Measurements from ENCODE around the gene CGB8. TPM values are rescaled to one million over a fixed set of nuclear protein-coding genes. Genes with fewer than 3 reads are reported as not detected.

CGB8 gene
- total and polyA plus RNA-seq, 10 of the 15 experiments (the other 5 are each of a cell fraction or from before 2014, with no cell fraction given) = not detected

DNA sequence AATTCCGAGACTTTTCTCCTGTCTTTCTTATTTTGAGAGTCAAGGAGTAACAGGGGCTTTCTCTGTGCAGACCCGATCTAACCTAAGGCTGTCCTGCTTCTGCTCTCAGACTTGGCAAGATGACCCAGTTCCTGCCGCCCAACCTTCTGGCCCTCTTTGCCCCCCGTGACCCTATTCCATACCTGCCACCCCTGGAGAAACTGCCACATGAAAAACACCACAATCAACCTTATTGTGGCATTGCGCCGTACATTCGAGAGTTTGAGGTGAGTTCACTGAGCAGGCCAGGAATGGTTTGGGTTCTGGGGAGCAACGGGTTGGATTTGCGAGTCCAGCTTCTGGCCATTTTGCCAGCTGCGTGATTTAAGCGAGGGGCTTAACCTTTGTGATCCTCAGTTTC, 37.4 kb upstream of the CGB8 start:
- no peak for FAIRE-seq
- BruUV-seq (replicated peaks) = no TSS peak
- TF ChIP-seq POLR2A (IDR thresholded peaks at IDR 0.05; ENCODE audit: low read depth, low read length) = no peak; the same call in 1 of the 2 replicates
- TF ChIP-seq RAD21 (IDR thresholded peaks at IDR 0.05; ENCODE audit: insufficient read depth, low read depth, low read length) = no peak
- TF ChIP-seq BCL11A (IDR thresholded peaks at IDR 0.05; ENCODE audit: low read depth, low read length) = no peak
- TF ChIP-seq, protein P1, sequence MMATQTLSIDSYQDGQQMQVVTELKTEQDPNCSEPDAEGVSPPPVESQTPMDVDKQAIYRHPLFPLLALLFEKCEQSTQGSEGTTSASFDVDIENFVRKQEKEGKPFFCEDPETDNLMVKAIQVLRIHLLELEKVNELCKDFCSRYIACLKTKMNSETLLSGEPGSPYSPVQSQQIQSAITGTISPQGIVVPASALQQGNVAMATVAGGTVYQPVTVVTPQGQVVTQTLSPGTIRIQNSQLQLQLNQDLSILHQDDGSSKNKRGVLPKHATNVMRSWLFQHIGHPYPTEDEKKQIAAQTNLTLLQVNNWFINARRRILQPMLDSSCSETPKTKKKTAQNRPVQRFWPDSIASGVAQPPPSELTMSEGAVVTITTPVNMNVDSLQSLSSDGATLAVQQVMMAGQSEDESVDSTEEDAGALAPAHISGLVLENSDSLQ (IDR thresholded peaks at IDR 0.05) = no peak
- no peak for TF ChIP-seq ZNF274 (IDR thresholded peaks at IDR 0.05; ENCODE audit: insufficient read depth, insufficient read length)
- TF ChIP-seq, protein P2, sequence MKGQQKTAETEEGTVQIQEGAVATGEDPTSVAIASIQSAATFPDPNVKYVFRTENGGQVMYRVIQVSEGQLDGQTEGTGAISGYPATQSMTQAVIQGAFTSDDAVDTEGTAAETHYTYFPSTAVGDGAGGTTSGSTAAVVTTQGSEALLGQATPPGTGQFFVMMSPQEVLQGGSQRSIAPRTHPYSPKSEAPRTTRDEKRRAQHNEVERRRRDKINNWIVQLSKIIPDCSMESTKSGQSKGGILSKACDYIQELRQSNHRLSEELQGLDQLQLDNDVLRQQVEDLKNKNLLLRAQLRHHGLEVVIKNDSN (IDR thresholded peaks at IDR 0.05; ENCODE audit: borderline replicate concordance, extremely low read length, insufficient read depth, low read depth, low read length) = no peak
- TF ChIP-seq MTA2 (IDR thresholded peaks at IDR 0.05; ENCODE audit: low read depth) = no peak
- TF ChIP-seq ZNF622 (IDR thresholded peaks at IDR 0.05) = no peak
- no peak for TF ChIP-seq STAT1 (conservative IDR thresholded peaks at IDR 0.05)
- no peak for TF ChIP-seq SP1 (IDR thresholded peaks at IDR 0.05; ENCODE audit: low read depth, low read length)
- no peak for TF ChIP-seq IKZF1 (conservative IDR thresholded peaks at IDR 0.05)
- TF ChIP-seq RELA (IDR thresholded peaks at IDR 0.05; ENCODE audit: borderline replicate concordance, partially characterized antibody) = no peak
- TF ChIP-seq, protein P3, sequence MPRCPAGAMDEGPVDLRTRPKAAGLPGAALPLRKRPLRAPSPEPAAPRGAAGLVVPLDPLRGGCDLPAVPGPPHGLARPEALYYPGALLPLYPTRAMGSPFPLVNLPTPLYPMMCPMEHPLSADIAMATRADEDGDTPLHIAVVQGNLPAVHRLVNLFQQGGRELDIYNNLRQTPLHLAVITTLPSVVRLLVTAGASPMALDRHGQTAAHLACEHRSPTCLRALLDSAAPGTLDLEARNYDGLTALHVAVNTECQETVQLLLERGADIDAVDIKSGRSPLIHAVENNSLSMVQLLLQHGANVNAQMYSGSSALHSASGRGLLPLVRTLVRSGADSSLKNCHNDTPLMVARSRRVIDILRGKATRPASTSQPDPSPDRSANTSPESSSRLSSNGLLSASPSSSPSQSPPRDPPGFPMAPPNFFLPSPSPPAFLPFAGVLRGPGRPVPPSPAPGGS (IDR thresholded peaks at IDR 0.05; ENCODE audit: borderline replicate concordance, insufficient read depth, low read depth, low read length, poor library complexity, severe bottlenecking) = no peak
- Histone ChIP-seq H3K4me2 (ENCODE audit: control insufficient read depth, insufficient read depth) (peak overlapping the region; percentile 80), H3K9ac (ENCODE audit: control insufficient read depth, insufficient read depth, low read length) (peak overlapping the region; percentile 90), H3K27me3 (replicated peaks in 1 of 2; ENCODE audit: control insufficient read depth in 2 of 2, insufficient read depth in 2 of 2, low read length in 1 of 2) (no peaks in the 10 kb centered on the region), H2AFZ (ENCODE audit: control insufficient read depth, low read depth, low read length) (no peak overlapping the region), H3K4me3 (peak overlapping the region; percentile 89), H4K20me1 (ENCODE audit: control insufficient read depth, insufficient read depth) (0 out of 2 replicates have a peak, but pooled peaks cover 6% of the 10 kb centered on the region), H3K36me3 (ENCODE audit: control insufficient read depth in 2 of 2, insufficient read depth in 2 of 2, low read length in 1 of 2) (peaks cover 12 to 23% of the 10 kb centered on the region in 2 experiments), H3K4me1 (ENCODE audit: control insufficient read depth, insufficient read depth, low read length) (peaks cover 4% of the 10 kb centered on the region; the same call in 1 of the 2 replicates), H3K27ac (ENCODE audit: control insufficient read depth, insufficient read depth) (peak overlapping the region; percentile 87; the same call in 1 of the 2 replicates), H3K9me3 (replicated peaks; ENCODE audit: control insufficient read depth, insufficient read depth, low read length) (no peaks in the 10 kb centered on the region; the same call in 2 of the 3 replicates), H3K79me2 (ENCODE audit: control insufficient read depth, insufficient read depth, low read length) (peaks cover 41% of the 10 kb centered on the region)
- in situ Hi-C loops (cut with MboI) (no loop called here), intact Hi-C loops (cut with micrococcal nuclease; ENCODE audit: unreplicated experiment) (no loop called here)
- WGBS (ENCODE audit: insufficient coverage, insufficient replicate concordance, low lambda C conversion rate, missing lambda C conversion rate) = 37% methylated on average over 11 of the region's 11 CpGs
- ChIA-PET SMC1A (ENCODE audit: uncharacterized antibody, unreplicated experiment) (no interaction called here), CTCF (interaction anchor here (4.7 kb wide), 1 partner anchor 11 kb away, joined by 35 read pairs; no protein-coding TSS in a partner anchor), POLR2A (no interaction called here), RAD21 (ENCODE audit: unreplicated experiment) (interaction anchor here (1.2 kb wide), 1 partner anchor 113 kb away, joined by 3 read pairs; no protein-coding TSS in a partner anchor)
- ATAC-seq = no peak
- no peak for DNase-seq (ENCODE audit: low read depth, low spot score)

Data from GM12878 (cell line).